DND-41 (cell line): ENCODE results near the gene VOPP1.

ENCODE experiments used
- ATAC-seq: fragments of 200-7000 bp; cut with Tn5 transposase; 3 replicates; pipeline ENCODE4 v1.9.1; 2021; ENCODE audit warnings: low read depth; ENCODE audit not compliant: insufficient read depth
- DNase-seq: peaks from one replicate; pipeline ENCODE4 v3.0.0-alpha.2; 2020
- H2AFZ ChIP-seq: 2 replicates; pipeline ENCODE4 v1.6.0; 2012; ENCODE audit warnings: low read depth, low read length
- H3K27ac ChIP-seq: 2 replicates; pipeline ENCODE4 v1.5.1; 2012; ENCODE audit warnings: low read length, inconsistent platforms
- H3K27me3 ChIP-seq: fragments of 200-600 bp; sonication (generic); 2 replicates; pipeline ENCODE4 v1.6.0; 2012; ENCODE audit warnings: low read length, mild to moderate bottlenecking, inconsistent platforms; ENCODE audit not compliant: insufficient read depth, poor library complexity
- H3K36me3 ChIP-seq: 2 replicates; pipeline ENCODE4 v1.5.1; 2012; ENCODE audit warnings: low read length, inconsistent platforms; ENCODE audit not compliant: insufficient read depth
- H3K4me1 ChIP-seq: 2 replicates; pipeline ENCODE4 v1.5.1; 2012; ENCODE audit warnings: mild to moderate bottlenecking, low read length; ENCODE audit not compliant: insufficient read depth
- H3K4me2 ChIP-seq: 2 replicates; pipeline ENCODE4 v1.6.0; 2012; ENCODE audit warnings: mild to moderate bottlenecking, moderate library complexity, low read length, inconsistent platforms; ENCODE audit not compliant: insufficient read depth
- H3K4me3 ChIP-seq, 2 experiments: fragments of 200-600 bp in 1 of 2; shearing (Covaris generic) in 1 of 2; 2 replicates each; pipeline ENCODE4 v1.5.1; 2012 to 2016; ENCODE audit warnings: inconsistent platforms in 2 of 2, low read length in 2 of 2, mild to moderate bottlenecking in 2 of 2, low read depth in 1 of 2, moderate library complexity in 1 of 2
- H3K79me2 ChIP-seq: 2 replicates; pipeline ENCODE4 v1.6.0; 2012; ENCODE audit warnings: low read length, inconsistent platforms; ENCODE audit not compliant: insufficient read depth
- H3K9ac ChIP-seq: 2 replicates; pipeline ENCODE4 v1.6.0; 2012; ENCODE audit warnings: low read depth, mild to moderate bottlenecking, inconsistent platforms, low read length, moderate library complexity
- H3K9me3 ChIP-seq: 2 replicates; pipeline ENCODE4 v1.5.1; 2012; ENCODE audit warnings: low read length, moderate library complexity, mild to moderate bottlenecking, inconsistent platforms; ENCODE audit not compliant: insufficient read depth, severe bottlenecking
- H4K20me1 ChIP-seq: 2 replicates; pipeline ENCODE4 v1.6.0; 2012; ENCODE audit warnings: low read length; ENCODE audit not compliant: insufficient read depth
- EZH2 ChIP-seq: IDR thresholded peaks from 3 replicates; pipeline ENCODE4 v1.6.1; 2012; ENCODE audit warnings: borderline replicate concordance, low read depth, mild to moderate bottlenecking, moderate library complexity, low read length, inconsistent platforms; ENCODE audit not compliant: severe bottlenecking
- TF ChIP-seq, protein P1 (sequence below): IDR thresholded peaks from 2 replicates; pipeline ENCODE4 v1.5.1; 2012; ENCODE audit warnings: borderline replicate concordance, low read length, moderate library complexity, mild to moderate bottlenecking; ENCODE audit not compliant: poor library complexity, severe bottlenecking; ENCODE audit errors: extremely low read depth

Gene VOPP1

GRCh38 chr7:55540226-55540858 is 32.0 kb downstream of the VOPP1 start:
- H3K27me3 ChIP-seq: no peaks in the 10 kb centered on the region
- no peak for ATAC-seq

DNA sequence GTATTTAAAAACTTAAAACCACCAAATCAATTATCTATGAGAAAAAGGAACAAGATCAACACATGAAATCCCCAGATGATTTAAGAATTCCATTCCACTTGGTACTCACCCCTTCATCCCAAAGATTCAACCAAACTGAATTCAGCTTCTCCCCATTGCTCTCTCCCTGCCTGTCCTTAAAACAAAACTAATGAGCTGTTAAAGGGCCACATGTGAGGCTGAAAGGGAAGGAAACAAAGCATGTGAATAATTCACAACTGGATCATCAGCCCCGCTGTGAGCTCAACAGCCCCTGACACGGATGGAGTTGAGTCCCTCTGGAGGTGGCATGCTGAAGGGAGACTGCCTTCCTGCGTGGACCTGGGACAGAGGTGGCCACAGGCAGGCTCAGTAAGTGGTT is 32.9 kb downstream of the VOPP1 start:
- no peaks in the 10 kb centered on the region for H3K9me3 ChIP-seq
- no peak for DNase-seq
- peaks cover 5% of the 10 kb centered on the region for H3K36me3 ChIP-seq
- H2AFZ ChIP-seq: no peak overlapping the region
- peaks cover 87% of the 10 kb centered on the region for H3K79me2 ChIP-seq
- H3K4me1 ChIP-seq: peaks cover 51% of the 10 kb centered on the region
- H4K20me1 ChIP-seq: peaks cover 59% of the 10 kb centered on the region
- TF ChIP-seq, protein P1, sequence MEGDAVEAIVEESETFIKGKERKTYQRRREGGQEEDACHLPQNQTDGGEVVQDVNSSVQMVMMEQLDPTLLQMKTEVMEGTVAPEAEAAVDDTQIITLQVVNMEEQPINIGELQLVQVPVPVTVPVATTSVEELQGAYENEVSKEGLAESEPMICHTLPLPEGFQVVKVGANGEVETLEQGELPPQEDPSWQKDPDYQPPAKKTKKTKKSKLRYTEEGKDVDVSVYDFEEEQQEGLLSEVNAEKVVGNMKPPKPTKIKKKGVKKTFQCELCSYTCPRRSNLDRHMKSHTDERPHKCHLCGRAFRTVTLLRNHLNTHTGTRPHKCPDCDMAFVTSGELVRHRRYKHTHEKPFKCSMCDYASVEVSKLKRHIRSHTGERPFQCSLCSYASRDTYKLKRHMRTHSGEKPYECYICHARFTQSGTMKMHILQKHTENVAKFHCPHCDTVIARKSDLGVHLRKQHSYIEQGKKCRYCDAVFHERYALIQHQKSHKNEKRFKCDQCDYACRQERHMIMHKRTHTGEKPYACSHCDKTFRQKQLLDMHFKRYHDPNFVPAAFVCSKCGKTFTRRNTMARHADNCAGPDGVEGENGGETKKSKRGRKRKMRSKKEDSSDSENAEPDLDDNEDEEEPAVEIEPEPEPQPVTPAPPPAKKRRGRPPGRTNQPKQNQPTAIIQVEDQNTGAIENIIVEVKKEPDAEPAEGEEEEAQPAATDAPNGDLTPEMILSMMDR: no peak
- no peak for TF ChIP-seq EZH2
- no peak for ATAC-seq
- no peak overlapping the region for H3K4me2 ChIP-seq
- H3K27me3 ChIP-seq: no peaks in the 10 kb centered on the region
- H3K27ac ChIP-seq: peak overlapping the region; percentile 45
- no peak overlapping the region for H3K4me3 ChIP-seq
- H3K9ac ChIP-seq: no peak overlapping the region

More at GRCh38 chr7:55540226-55540858, 32.0 kb downstream of the VOPP1 start:
- H3K9me3 ChIP-seq: no peaks in the 10 kb centered on the region
- H3K4me3 ChIP-seq: no peak overlapping the region
- H3K4me2 ChIP-seq: no peak overlapping the region
- DNase-seq: no peak
- H3K9ac ChIP-seq: no peak overlapping the region
- H3K27ac ChIP-seq: no peak overlapping the region
- TF ChIP-seq EZH2: no peak
- TF ChIP-seq, protein P1: no peak
- H2AFZ ChIP-seq: no peak overlapping the region
- H3K79me2 ChIP-seq: peaks cover 93% of the 10 kb centered on the region
- peaks cover 59% of the 10 kb centered on the region for H4K20me1 ChIP-seq
- peaks cover 41% of the 10 kb centered on the region for H3K4me1 ChIP-seq
- peaks cover 14% of the 10 kb centered on the region for H3K36me3 ChIP-seq

GRCh38 chr7:55538538-55538937 is 33.8 kb downstream of the VOPP1 start:
- no peaks in the 10 kb centered on the region for H3K9me3 ChIP-seq
- ATAC-seq (no peak), DNase-seq (no peak)
- H3K4me3 ChIP-seq: no peak overlapping the region
- H4K20me1 ChIP-seq: peaks cover 63% of the 10 kb centered on the region
- H3K27me3 ChIP-seq: no peaks in the 10 kb centered on the region
- TF ChIP-seq, protein P1: no peak
- no peak for TF ChIP-seq EZH2
- H2AFZ ChIP-seq: no peak overlapping the region
- no peak overlapping the region for H3K9ac ChIP-seq
- H3K27ac ChIP-seq: peak overlapping the region; percentile 60
- H3K4me1 ChIP-seq: peaks cover 59% of the 10 kb centered on the region
- no peak overlapping the region for H3K4me2 ChIP-seq
- peaks cover 79% of the 10 kb centered on the region for H3K79me2 ChIP-seq
- H3K36me3 ChIP-seq: no peaks in the 10 kb centered on the region
